ENCODE measurements around the gene CNPPD1. TPM values are rescaled to one million over a fixed set of nuclear protein-coding genes. Genes with fewer than 3 reads are reported as not detected.

CNPPD1 gene
- total RNA-seq, 1 donor from 2014 or later = 61.5 TPM

DNA sequence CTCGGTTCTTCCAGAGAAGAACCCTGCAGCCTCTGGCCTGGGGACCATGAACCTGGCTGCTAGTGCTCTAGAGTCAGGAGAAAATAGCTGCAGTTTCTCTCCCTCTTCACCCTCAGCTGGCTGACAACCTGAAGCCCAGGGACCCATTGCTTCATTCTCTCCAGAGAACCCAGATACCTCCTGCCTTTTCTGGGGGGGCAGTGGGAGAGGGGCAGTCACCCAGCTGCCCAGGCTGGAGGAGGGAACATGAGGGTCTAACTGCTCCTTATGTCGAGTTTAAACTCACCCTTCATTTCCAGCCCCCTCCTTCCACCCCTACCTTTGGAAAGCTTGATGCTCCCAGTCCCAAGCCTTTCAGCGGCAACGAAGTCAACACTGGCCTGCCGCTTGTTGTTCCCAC is 22.2 kb upstream of the CNPPD1 start:
- no peak overlapping the region for H3K4me3 Mint-ChIP-seq (ENCODE audit: unreplicated experiment)
- TF ChIP-seq, protein P1, sequence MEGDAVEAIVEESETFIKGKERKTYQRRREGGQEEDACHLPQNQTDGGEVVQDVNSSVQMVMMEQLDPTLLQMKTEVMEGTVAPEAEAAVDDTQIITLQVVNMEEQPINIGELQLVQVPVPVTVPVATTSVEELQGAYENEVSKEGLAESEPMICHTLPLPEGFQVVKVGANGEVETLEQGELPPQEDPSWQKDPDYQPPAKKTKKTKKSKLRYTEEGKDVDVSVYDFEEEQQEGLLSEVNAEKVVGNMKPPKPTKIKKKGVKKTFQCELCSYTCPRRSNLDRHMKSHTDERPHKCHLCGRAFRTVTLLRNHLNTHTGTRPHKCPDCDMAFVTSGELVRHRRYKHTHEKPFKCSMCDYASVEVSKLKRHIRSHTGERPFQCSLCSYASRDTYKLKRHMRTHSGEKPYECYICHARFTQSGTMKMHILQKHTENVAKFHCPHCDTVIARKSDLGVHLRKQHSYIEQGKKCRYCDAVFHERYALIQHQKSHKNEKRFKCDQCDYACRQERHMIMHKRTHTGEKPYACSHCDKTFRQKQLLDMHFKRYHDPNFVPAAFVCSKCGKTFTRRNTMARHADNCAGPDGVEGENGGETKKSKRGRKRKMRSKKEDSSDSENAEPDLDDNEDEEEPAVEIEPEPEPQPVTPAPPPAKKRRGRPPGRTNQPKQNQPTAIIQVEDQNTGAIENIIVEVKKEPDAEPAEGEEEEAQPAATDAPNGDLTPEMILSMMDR (IDR thresholded peaks at IDR 0.05; ENCODE audit: partially characterized antibody, unreplicated experiment) = no peak
- no peaks in the 10 kb centered on the region for H3K27me3 Mint-ChIP-seq (ENCODE audit: unreplicated experiment)
- no peaks in the 10 kb centered on the region for H3K36me3 Mint-ChIP-seq (ENCODE audit: unreplicated experiment)
- peaks cover 5% of the 10 kb centered on the region for H3K4me1 Mint-ChIP-seq (ENCODE audit: low read depth, unreplicated experiment)
- no peak for DNase-seq
- H3K27ac Mint-ChIP-seq (ENCODE audit: unreplicated experiment) = peak overlapping the region; percentile 1
- peaks cover 5% of the 10 kb centered on the region for H3K9me3 Mint-ChIP-seq (ENCODE audit: unreplicated experiment)

DNA sequence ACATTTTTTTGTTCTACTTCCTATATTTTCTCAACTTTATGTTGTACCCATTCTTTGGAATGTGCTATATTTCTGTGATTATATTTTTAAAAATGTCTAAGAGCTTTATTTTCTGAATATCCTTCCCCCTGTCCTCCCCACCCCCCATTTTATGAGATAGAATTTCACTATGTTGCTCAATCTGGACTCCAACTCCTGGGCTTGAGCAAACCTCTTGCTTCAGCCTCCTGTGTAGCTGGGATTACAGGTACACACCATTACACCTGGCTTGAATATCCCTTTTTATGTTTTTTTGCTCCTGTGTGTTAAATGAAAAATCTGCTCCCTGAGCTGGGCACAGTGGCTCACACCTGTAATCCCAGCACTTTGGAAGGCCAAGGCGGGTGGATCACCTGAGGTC is 20.7 kb upstream of the CNPPD1 start:
- no peak overlapping the region for H3K27ac Mint-ChIP-seq (ENCODE audit: unreplicated experiment)
- H3K27me3 Mint-ChIP-seq (ENCODE audit: unreplicated experiment) = no peaks in the 10 kb centered on the region
- peaks cover 5% of the 10 kb centered on the region for H3K9me3 Mint-ChIP-seq (ENCODE audit: unreplicated experiment)
- no peak overlapping the region for H3K4me3 Mint-ChIP-seq (ENCODE audit: unreplicated experiment)
- H3K36me3 Mint-ChIP-seq (ENCODE audit: unreplicated experiment) = no peaks in the 10 kb centered on the region
- DNase-seq = no peak
- H3K4me1 Mint-ChIP-seq (ENCODE audit: low read depth, unreplicated experiment) = peaks cover 5% of the 10 kb centered on the region
- TF ChIP-seq, protein P1 (IDR thresholded peaks at IDR 0.05; ENCODE audit: partially characterized antibody, unreplicated experiment) = no peak

DNA sequence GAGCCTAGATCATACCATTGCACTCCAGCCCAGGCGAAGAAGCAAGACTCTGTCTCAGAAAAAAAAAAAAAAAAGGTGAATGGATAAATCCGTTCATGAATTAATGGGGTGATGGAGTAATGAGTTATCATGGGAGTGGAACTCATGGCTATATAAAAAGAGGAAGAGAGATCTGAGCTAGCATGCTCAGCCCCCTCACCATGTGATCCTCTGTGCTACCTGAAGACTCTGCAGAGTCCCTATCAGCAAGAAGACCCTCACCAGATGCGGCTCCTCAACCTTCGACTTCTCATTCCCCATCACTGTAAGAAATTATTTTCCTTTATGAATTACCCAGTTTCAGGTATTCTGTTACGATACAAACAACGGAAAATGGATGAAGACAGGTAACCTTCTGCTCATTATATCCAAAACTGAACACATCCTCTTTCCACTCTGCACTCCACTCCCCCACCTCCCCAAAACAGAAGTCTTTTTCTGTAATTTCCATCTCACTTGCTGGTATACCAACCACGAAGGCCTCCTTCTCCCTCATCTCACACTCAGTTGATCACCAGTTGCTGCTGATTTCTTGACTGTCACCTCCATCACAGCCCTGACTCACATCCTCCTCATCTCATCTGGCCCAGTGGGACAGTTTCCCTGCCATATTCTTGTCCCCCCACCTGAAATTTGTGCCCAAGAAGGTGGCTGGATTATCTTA is 10.2 kb upstream of the CNPPD1 start:
- H3K36me3 Mint-ChIP-seq (ENCODE audit: unreplicated experiment) = no peaks in the 10 kb centered on the region

DNA sequence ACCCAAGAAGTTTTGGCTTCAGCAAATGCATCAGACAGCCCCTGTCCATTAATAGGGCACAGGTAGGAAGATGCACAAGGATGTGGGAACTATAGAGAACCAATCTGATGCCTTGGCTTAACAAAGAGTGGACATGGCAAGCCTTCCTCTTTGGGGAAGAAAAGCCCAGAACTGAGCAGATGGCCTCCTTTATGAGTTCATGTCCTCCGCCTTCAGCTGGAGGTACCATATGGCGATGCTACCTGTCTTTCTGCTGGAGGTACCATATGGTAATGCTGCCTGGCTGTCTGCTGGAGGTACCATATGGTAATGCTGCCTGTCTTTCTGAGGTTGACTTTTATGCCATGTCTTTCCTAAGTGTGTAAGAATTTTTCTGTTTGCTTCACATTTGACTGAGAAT is 7.4 kb upstream of the CNPPD1 start:
- Mint-ChIP-seq H3K9me3 (ENCODE audit: unreplicated experiment) (peaks cover 14% of the 10 kb centered on the region), H3K4me1 (ENCODE audit: low read depth, unreplicated experiment) (peaks cover 25% of the 10 kb centered on the region), H3K4me3 (ENCODE audit: unreplicated experiment) (peak overlapping the region; percentile 83), H3K27me3 (ENCODE audit: unreplicated experiment) (peaks cover 12% of the 10 kb centered on the region), H3K27ac (ENCODE audit: unreplicated experiment) (peak overlapping the region; percentile 99), H3K36me3 (ENCODE audit: unreplicated experiment) (no peaks in the 10 kb centered on the region)
- DNase-seq = no peak
- TF ChIP-seq, protein P1 (IDR thresholded peaks at IDR 0.05; ENCODE audit: partially characterized antibody, unreplicated experiment) = no peak

More for the DNA sequence above, 10.2 kb upstream of the CNPPD1 start:
- Mint-ChIP-seq H3K27ac (ENCODE audit: unreplicated experiment) (peak overlapping the region; percentile 48), H3K27me3 (ENCODE audit: unreplicated experiment) (peaks cover 10% of the 10 kb centered on the region), H3K9me3 (ENCODE audit: unreplicated experiment) (peaks cover 10% of the 10 kb centered on the region), H3K4me3 (ENCODE audit: unreplicated experiment) (no peak overlapping the region), H3K4me1 (ENCODE audit: low read depth, unreplicated experiment) (peaks cover 23% of the 10 kb centered on the region)
- TF ChIP-seq, protein P1 (IDR thresholded peaks at IDR 0.05; ENCODE audit: partially characterized antibody, unreplicated experiment) = no peak
- DNase-seq = no peak

DNA sequence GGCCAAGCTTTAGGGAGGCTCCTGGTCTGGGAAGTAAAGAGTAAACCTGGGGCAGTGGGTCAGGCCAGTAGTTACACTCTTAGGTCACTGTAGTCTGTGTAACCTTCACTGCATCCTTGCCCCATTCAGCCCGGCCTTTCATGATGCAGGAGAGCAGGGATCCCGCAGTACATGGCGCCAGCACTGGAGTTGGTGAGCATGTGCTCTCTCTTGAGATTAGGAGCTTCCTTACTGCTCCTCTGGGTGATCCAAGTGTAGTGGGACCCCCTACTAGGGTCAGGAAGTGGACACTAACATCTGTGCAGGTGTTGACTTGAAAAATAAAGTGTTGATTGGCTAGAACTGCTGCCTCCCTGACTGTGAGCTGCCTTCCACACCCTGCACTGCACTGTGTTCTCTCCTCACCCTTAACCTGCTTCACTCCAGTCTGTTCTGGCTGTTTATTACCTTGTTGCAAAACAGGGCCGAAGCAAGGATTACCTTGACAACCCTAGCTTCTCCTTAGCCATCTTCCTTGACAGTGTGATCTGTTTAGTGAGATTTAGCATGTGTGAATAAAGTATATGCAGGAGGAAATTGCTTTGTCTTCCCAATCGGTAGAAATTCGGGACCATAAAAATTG is 6.5 kb upstream of the CNPPD1 start:
- H3K9me3 Mint-ChIP-seq (ENCODE audit: unreplicated experiment) = peaks cover 18% of the 10 kb centered on the region
- no peak for DNase-seq
- H3K36me3 Mint-ChIP-seq (ENCODE audit: unreplicated experiment) = no peaks in the 10 kb centered on the region
- TF ChIP-seq, protein P1 (IDR thresholded peaks at IDR 0.05; ENCODE audit: partially characterized antibody, unreplicated experiment) = no peak
- peak overlapping the region; percentile 83 for H3K4me3 Mint-ChIP-seq (ENCODE audit: unreplicated experiment)
- H3K4me1 Mint-ChIP-seq (ENCODE audit: low read depth, unreplicated experiment) = peaks cover 29% of the 10 kb centered on the region
- H3K27ac Mint-ChIP-seq (ENCODE audit: unreplicated experiment) = peak overlapping the region; percentile 99
- H3K27me3 Mint-ChIP-seq (ENCODE audit: unreplicated experiment) = peaks cover 17% of the 10 kb centered on the region
